HFF-Myc (cell line): Measurements from ENCODE around the gene GYG2.
"Not testable (repeated sequence)": the region's sequence is repeated elsewhere in the genome, so short reads cannot be mapped to it uniquely, and the experiment has no call there.

Source experiments
- DNase-seq: peaks from one replicate; pipeline ENCODE4 v3.0.0-alpha.2; 2011; ENCODE audit warnings: low read depth; ENCODE audit errors: extremely low read depth
- H3K4me3 ChIP-seq: replicated peaks from 2 replicates; pipeline ENCODE4 v1.5.1; 2011; ENCODE audit warnings: low read depth, mild to moderate bottlenecking, control low read depth, low read length
- CTCF ChIP-seq: IDR thresholded peaks from 2 replicates; pipeline ENCODE4 v1.5.1; 2012; ENCODE audit warnings: mild to moderate bottlenecking, low read depth, low read length, control low read depth; ENCODE audit errors: missing control alignments

GYG2 gene

GRCh38 chrX:2828344-2828958, at the start of gene GYG2:
Gene GYG2, plus strand, starts transcription at chrX:2828930. Its CDS starts 1,259 bp downstream, at chrX:2830189.
- no peak for TF ChIP-seq CTCF
- DNase-seq = no peak
- no peak within 1 kb of the TSS for H3K4me3 ChIP-seq

- H3K4me3 ChIP-seq, DNase-seq: not testable (repeated sequence)
These were observed 48.1 kb upstream of the GYG2 start for GRCh38 chrX:2780472-2781225.

- no peak overlapping the region for H3K4me3 ChIP-seq
- no peak for DNase-seq
- TF ChIP-seq CTCF = no peak
These were observed 47.5 kb upstream of the GYG2 start for GRCh38 chrX:2781226-2781571.

GRCh38 chrX:2781698-2782097, 47.0 kb upstream of the GYG2 start:
- H3K4me3 ChIP-seq = no peak overlapping the region
- no peak for TF ChIP-seq CTCF
- DNase-seq = no peak

- DNase-seq = no peak
- no peak for TF ChIP-seq CTCF
- H3K4me3 ChIP-seq = no peak overlapping the region
These were observed 46.6 kb upstream of the GYG2 start for GRCh38 chrX:2782171-2782570.

GRCh38 chrX:2782778-2783177, 46.0 kb upstream of the GYG2 start:
- DNase-seq = no peak
- TF ChIP-seq CTCF = no peak
- no peak overlapping the region for H3K4me3 ChIP-seq

GRCh38 chrX:2784026-2784425, 44.7 kb upstream of the GYG2 start:
- DNase-seq = no peak
- TF ChIP-seq CTCF = no peak

More at GRCh38 chrX:2784026-2784425, 44.7 kb upstream of the GYG2 start:
- no peak overlapping the region for H3K4me3 ChIP-seq
